PC-9 (cell line): ENCODE data around the gene MYO5A.

ENCODE experiments used
- CTCF ChIP-seq: fragments of 200-600 bp; sonication (generic); conservative IDR thresholded peaks from 2 replicates; pipeline ENCODE4 v1.6.1; 2017; ENCODE audit warnings: mixed run types, antibody characterized with exemption, mild to moderate bottlenecking, moderate library complexity
- EZH2 ChIP-seq: fragments of 200-600 bp; sonication (generic); IDR thresholded peaks from 2 replicates; pipeline ENCODE4 v1.8.0; 2017; ENCODE audit warnings: antibody characterized with exemption, low read depth

- no peak for TF ChIP-seq CTCF
- TF ChIP-seq EZH2 = no peak
Observed at GRCh38 chr15:52262364-52262763, 266.3 kb downstream of the MYO5A start.
